Activated CD4-positive, alpha-beta T cell treated with anti-CD3 and anti-CD28 coated beads, Interleukin-2, amount 50 U/mL, for 4 hours (primary cell): ENCODE results near the gene KCNJ12.
"Not testable (repeated sequence)": the region's sequence is repeated elsewhere in the genome, so short reads cannot be mapped to it uniquely, and the experiment has no call there.

Source experiments
- DNase-seq, 2 experiments: peaks; one replicate each; pipeline ENCODE4 v3.0.0-alpha.2; 2020

The KCNJ12 gene

GRCh38 chr17:21350495-21350894 is 25.7 kb upstream of the KCNJ12 start:
- DNase-seq, result not testable (repeated sequence)

- DNase-seq, result no peak
These were observed 24.6 kb upstream of the KCNJ12 start for GRCh38 chr17:21351366-21352065.

- DNase-seq, result no peak
These were observed 23.8 kb upstream of the KCNJ12 start for GRCh38 chr17:21352221-21352980.

- no peak for DNase-seq
These were observed 23.2 kb upstream of the KCNJ12 start for GRCh38 chr17:21352981-21353265.

GRCh38 chr17:21353326-21354010 is 22.7 kb upstream of the KCNJ12 start:
- DNase-seq, result no peak

- DNase-seq, result no peak
These were observed 21.3 kb upstream of the KCNJ12 start for GRCh38 chr17:21354796-21355385.

GRCh38 chr17:21355586-21355985 is 20.6 kb upstream of the KCNJ12 start:
- DNase-seq, result no peak

GRCh38 chr17:21356537-21357127 is 19.5 kb upstream of the KCNJ12 start:
- no peak for DNase-seq

GRCh38 chr17:21357281-21357680 is 18.9 kb upstream of the KCNJ12 start:
- DNase-seq, result no peak

GRCh38 chr17:21357696-21358656 is 18.2 kb upstream of the KCNJ12 start:
- no peak for DNase-seq

GRCh38 chr17:21358682-21359482 is 17.3 kb upstream of the KCNJ12 start:
- no peak for DNase-seq

- no peak for DNase-seq
These were observed 16.7 kb upstream of the KCNJ12 start for GRCh38 chr17:21359483-21359840.

- DNase-seq, result no peak
These were observed 16.1 kb upstream of the KCNJ12 start for GRCh38 chr17:21360048-21360447.

GRCh38 chr17:21361020-21361809 is 14.9 kb upstream of the KCNJ12 start:
- no peak for DNase-seq

- no peak for DNase-seq
These were observed 13.7 kb upstream of the KCNJ12 start for GRCh38 chr17:21362331-21362931.

GRCh38 chr17:21363776-21364642 is 12.1 kb upstream of the KCNJ12 start:
- no peak for DNase-seq

GRCh38 chr17:21365016-21365415 is 11.1 kb upstream of the KCNJ12 start:
- no peak for DNase-seq

- DNase-seq, result no peak
These were observed 7.5 kb upstream of the KCNJ12 start for GRCh38 chr17:21368545-21369246.
